ENCODE results near the gene ATP1A3. TPM values are rescaled to one million over a fixed set of nuclear protein-coding genes. Genes with fewer than 3 reads are reported as not detected.

Gene ATP1A3
- total RNA-seq, 1 donor from 2014 or later, result 23.2 TPM

- no peak for DNase-seq (ENCODE audit: low read depth, low spot score)
- Mint-ChIP-seq H3K36me3 (ENCODE audit: low read depth) (no peaks in the 10 kb centered on the region), H3K27me3 (ENCODE audit: low read depth) (no peaks in the 10 kb centered on the region), H3K4me1 (peaks cover 4% of the 10 kb centered on the region), H3K4me3 (no peak overlapping the region), H3K9me3 (no peaks in the 10 kb centered on the region), H3K27ac (ENCODE audit: unreplicated experiment) (no peak overlapping the region)
- no peak for TF ChIP-seq CTCF (conservative IDR thresholded peaks at IDR 0.05)
Measured at GRCh38 chr19:42024622-42025111, 30.6 kb upstream of the ATP1A3 start.

DNA sequence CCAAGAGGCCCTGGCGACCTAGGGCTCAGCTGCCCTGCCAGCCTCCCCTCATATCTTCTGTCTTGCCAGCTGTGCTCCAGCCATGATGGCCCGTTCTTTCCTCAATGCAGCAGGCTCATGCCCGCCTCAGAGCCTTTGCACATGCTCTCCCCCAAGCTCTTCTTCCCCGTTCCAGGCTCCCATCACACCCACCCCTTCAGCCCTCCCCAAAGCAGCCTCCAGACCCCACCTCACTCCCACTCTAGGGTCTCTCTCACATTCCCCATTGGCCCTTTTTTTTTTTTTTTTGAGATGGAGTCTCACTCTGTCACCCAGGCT, 29.9 kb upstream of the ATP1A3 start:
- TF ChIP-seq CTCF (conservative IDR thresholded peaks at IDR 0.05), result no peak
- no peaks in the 10 kb centered on the region for H3K9me3 Mint-ChIP-seq
- DNase-seq (ENCODE audit: low read depth, low spot score), result no peak
- no peaks in the 10 kb centered on the region for H3K36me3 Mint-ChIP-seq (ENCODE audit: low read depth)
- H3K27ac Mint-ChIP-seq (ENCODE audit: unreplicated experiment), result no peak overlapping the region
- H3K4me3 Mint-ChIP-seq, result no peak overlapping the region
- peaks cover 7% of the 10 kb centered on the region for H3K4me1 Mint-ChIP-seq
- no peaks in the 10 kb centered on the region for H3K27me3 Mint-ChIP-seq (ENCODE audit: low read depth)

- peak; percentile 24 for DNase-seq (ENCODE audit: low read depth, low spot score)
- no peaks in the 10 kb centered on the region for H3K36me3 Mint-ChIP-seq (ENCODE audit: low read depth)
- H3K9me3 Mint-ChIP-seq, result no peaks in the 10 kb centered on the region
- H3K4me1 Mint-ChIP-seq, result peaks cover 7% of the 10 kb centered on the region
- H3K27ac Mint-ChIP-seq (ENCODE audit: unreplicated experiment), result no peak overlapping the region
- H3K4me3 Mint-ChIP-seq, result no peak overlapping the region
- no peaks in the 10 kb centered on the region for H3K27me3 Mint-ChIP-seq (ENCODE audit: low read depth)
- peak; percentile 47 for TF ChIP-seq CTCF (conservative IDR thresholded peaks at IDR 0.05)
Measured at GRCh38 chr19:42023121-42023942, 29.3 kb upstream of the ATP1A3 start.

- DNase-seq (ENCODE audit: low read depth, low spot score), result no peak
- Mint-ChIP-seq H3K36me3 (ENCODE audit: low read depth) (no peaks in the 10 kb centered on the region), H3K4me3 (no peak overlapping the region), H3K4me1 (peaks cover 7% of the 10 kb centered on the region), H3K9me3 (no peaks in the 10 kb centered on the region), H3K27me3 (ENCODE audit: low read depth) (no peaks in the 10 kb centered on the region), H3K27ac (ENCODE audit: unreplicated experiment) (no peak overlapping the region)
- no peak for TF ChIP-seq CTCF (conservative IDR thresholded peaks at IDR 0.05)
Measured at GRCh38 chr19:42022616-42023015, 28.6 kb upstream of the ATP1A3 start.

- H3K36me3 Mint-ChIP-seq (ENCODE audit: low read depth), result no peaks in the 10 kb centered on the region
- H3K27me3 Mint-ChIP-seq (ENCODE audit: low read depth), result no peaks in the 10 kb centered on the region
- no peak for TF ChIP-seq CTCF (conservative IDR thresholded peaks at IDR 0.05)
- H3K4me1 Mint-ChIP-seq, result peaks cover 7% of the 10 kb centered on the region
- DNase-seq (ENCODE audit: low read depth, low spot score), result no peak
- H3K9me3 Mint-ChIP-seq, result no peaks in the 10 kb centered on the region
- H3K27ac Mint-ChIP-seq (ENCODE audit: unreplicated experiment), result no peak overlapping the region
- H3K4me3 Mint-ChIP-seq, result no peak overlapping the region
Measured at GRCh38 chr19:42021185-42021584, 27.2 kb upstream of the ATP1A3 start.
